Loucy (cell line): ENCODE measurements around the gene FSIP1.

Source experiments
- EZH2phosphoT487 ChIP-seq: fragments of 200-600 bp; IDR thresholded peaks from 2 replicates; pipeline ENCODE4 v1.6.1; 2018; ENCODE audit warnings: antibody characterized with exemption, mild to moderate bottlenecking, moderate library complexity, borderline replicate concordance
- TF ChIP-seq, protein P1 (sequence below): fragments of 200-600 bp; sonication (generic); conservative IDR thresholded peaks from 2 replicates; pipeline ENCODE4 v1.5.1; 2014; ENCODE audit warnings: mild to moderate bottlenecking, antibody characterized with exemption, low read length

GRCh38 chr15:39680868-39681267 lies 101.8 kb downstream of the FSIP1 start:
- TF ChIP-seq, protein P1, sequence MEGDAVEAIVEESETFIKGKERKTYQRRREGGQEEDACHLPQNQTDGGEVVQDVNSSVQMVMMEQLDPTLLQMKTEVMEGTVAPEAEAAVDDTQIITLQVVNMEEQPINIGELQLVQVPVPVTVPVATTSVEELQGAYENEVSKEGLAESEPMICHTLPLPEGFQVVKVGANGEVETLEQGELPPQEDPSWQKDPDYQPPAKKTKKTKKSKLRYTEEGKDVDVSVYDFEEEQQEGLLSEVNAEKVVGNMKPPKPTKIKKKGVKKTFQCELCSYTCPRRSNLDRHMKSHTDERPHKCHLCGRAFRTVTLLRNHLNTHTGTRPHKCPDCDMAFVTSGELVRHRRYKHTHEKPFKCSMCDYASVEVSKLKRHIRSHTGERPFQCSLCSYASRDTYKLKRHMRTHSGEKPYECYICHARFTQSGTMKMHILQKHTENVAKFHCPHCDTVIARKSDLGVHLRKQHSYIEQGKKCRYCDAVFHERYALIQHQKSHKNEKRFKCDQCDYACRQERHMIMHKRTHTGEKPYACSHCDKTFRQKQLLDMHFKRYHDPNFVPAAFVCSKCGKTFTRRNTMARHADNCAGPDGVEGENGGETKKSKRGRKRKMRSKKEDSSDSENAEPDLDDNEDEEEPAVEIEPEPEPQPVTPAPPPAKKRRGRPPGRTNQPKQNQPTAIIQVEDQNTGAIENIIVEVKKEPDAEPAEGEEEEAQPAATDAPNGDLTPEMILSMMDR = no peak
- TF ChIP-seq EZH2phosphoT487 = no peak
